Fibroblast of pulmonary artery (primary cell): Measurements from ENCODE around the gene ZDHHC14.

Experiments used
- DNase-seq: peaks from one replicate; pipeline ENCODE4 v3.0.0-alpha.2; 2010; ENCODE audit warnings: low read depth
- H3K4me3 ChIP-seq: replicated peaks from 2 replicates; pipeline ENCODE4 v1.5.1; 2011; ENCODE audit warnings: low read depth, mild to moderate bottlenecking, control low read depth, low read length, moderate library complexity
- CTCF ChIP-seq: IDR thresholded peaks from 2 replicates; pipeline ENCODE4 v1.5.1; 2011; ENCODE audit warnings: mild to moderate bottlenecking, control low read depth, low read length, inconsistent platforms; ENCODE audit errors: missing control alignments

Gene ZDHHC14

DNA sequence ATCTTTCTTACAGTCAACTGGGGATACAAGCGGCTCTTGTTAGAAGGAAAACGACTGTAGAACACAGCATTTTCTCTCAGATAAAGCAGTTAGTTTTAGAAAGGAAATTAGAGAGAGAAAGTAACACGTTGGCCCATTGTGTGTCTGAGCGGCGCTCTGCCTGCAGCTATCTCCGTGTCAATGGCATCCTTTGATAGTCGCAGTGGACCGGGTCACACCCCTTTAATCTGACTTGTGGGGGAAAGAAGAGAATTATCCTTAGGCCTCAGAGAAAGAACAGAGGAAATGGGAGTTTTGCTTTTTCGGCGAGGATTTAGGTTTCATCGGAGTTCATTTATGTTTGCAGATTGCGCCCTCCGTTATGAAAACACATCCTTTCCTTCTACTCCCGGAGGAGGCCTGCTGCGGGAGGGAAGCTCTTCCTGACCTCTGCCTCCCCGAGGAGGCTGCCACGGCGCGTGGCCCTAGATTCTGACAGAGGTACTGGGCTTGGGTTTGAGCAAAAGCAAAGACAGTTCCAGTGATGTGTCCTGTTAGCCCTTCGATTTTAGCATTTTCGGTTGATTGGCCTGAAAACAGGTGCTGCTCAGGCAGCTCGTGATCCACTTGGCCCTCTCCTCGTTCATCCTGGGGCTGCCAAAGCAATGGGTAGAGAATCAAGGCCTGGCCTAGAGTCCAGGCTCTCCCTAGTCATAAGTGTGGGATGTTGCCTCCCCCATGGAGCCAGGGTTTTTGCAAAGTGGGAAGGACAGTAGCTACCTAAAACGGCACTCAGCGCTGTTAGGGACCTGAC, 74.9 kb downstream of the ZDHHC14 start:
- TF ChIP-seq CTCF = no peak
- H3K4me3 ChIP-seq = no peak overlapping the region
- no peak for DNase-seq

DNA sequence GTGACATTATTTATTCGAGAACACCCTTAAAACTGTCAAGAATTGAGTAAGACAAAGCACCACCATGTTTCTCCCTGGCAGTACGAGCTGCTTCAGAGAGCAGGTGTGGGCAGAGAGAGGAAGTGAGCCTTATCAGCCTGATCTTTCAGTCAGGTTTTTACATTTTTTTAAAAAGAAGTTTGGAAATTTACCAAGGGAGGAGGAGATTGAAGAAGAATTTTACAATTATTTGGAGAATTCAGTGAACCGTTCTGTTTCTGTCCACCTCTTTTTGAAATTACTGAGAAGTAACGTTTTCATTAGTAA, 75.5 kb downstream of the ZDHHC14 start:
- DNase-seq = no peak
- TF ChIP-seq CTCF = no peak
- H3K4me3 ChIP-seq = no peak overlapping the region

GRCh38 chr6:157457787-157458186, 76.8 kb downstream of the ZDHHC14 start:
- H3K4me3 ChIP-seq = no peak overlapping the region
- no peak for TF ChIP-seq CTCF

DNA sequence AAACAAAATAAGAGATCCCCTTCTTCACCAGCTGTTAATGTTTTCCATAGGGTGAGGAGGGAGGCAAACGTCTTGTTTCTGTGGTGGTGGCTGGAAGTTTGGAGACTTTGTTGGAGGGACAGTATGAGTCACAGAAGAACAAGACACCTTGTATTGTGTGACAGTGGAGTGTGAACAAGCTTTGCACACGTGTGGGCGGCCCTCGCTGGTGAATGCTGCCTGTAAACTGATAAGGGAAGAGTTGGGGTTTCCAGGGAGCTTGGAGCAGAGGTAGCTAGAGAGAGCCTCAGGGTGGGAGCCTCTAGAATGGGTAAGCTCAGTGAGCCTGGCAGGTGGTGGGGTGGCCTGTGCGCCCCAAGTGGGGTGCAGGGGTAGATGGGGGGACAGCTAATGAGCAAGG, 78.3 kb downstream of the ZDHHC14 start:
- no peak overlapping the region for H3K4me3 ChIP-seq
- no peak for DNase-seq
- TF ChIP-seq CTCF = no peak

More at GRCh38 chr6:157457787-157458186, 76.8 kb downstream of the ZDHHC14 start:
- no peak for DNase-seq

GRCh38 chr6:157460182-157460999, 79.4 kb downstream of the ZDHHC14 start:
- no peak for TF ChIP-seq CTCF
- peak; percentile 10 for DNase-seq
- H3K4me3 ChIP-seq = no peak overlapping the region

DNA sequence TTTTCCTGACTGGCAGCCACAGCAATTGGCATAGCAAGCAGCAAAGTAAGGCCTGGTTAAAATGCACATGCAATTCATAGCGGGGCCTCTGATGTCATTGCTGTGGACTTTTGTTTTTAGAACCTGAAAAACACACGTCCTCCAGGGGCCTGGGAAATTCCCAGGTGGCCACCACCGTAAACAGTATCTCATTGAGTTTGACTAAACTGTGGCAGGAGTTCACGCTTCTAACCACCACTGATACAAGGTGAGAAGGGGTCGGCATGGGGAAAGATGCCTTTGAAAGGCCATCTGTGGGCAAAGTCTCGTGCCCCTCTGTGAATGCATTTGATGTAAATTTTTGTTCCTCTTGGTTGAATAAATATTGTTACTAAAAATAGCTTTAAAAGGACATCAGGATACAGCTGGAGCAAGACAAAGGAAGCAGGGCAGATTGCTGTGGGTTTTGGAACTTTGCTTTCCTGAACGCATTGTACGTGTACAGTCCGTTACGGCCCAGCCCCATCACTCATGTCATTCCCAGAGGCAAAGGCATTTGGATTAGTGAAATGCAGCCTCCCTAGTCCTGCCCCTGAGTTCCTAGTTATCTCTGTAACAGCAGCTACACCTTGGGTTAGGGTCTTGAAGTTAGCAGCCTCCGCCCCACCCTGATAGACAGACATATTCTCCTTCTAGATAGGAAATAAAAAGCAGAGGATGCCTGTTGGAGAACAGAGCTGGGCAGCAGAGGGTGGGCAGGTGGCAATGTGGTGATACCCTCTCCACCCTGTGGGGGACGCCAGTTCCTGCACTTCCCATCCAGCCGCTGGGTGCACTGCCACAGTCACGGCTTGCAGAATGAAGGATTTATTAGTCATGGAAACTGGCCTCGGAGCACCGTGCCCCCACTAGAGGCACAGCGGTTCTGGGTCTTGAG, 80.3 kb downstream of the ZDHHC14 start:
- H3K4me3 ChIP-seq = no peak overlapping the region
- no peak for TF ChIP-seq CTCF
- DNase-seq = peak; percentile 39
